HG03460 (cell line): ENCODE results near the gene CPXCR1.
"Not testable (repeated sequence)": the region's sequence is repeated elsewhere in the genome, so short reads cannot be mapped to it uniquely, and the experiment has no call there.

Source experiments
- ATAC-seq: cut with Tn5 transposase; IDR thresholded peaks from one replicate; pipeline ENCODE4 v1.9.1; 2021; ENCODE audit not compliant: unreplicated experiment

The CPXCR1 gene

DNA sequence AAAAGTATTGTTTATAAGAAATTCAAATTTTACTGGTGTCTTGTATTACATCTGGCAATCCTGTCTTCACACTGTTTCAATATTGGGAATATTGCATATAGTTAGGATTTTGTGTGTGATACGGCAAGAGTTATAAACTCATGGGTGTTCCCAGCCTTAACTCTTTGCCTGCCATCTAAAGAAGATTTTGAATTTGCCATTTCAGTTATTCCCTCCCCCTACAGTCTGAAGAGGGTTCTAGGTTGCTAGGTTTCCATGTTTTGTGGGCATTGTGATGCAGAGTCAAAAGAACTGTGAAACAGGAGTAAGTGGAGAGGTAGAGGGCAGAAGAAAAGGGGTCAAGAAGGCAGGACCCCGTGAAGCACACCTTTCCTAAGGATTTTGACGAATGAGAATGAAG is at the start of gene CPXCR1:
Gene CPXCR1, plus strand, starts transcription at position 301 of the 400 bp plus-strand sequence. CDS start 6,190 bp downstream, outside the sequence.
- no peak for ATAC-seq

DNA sequence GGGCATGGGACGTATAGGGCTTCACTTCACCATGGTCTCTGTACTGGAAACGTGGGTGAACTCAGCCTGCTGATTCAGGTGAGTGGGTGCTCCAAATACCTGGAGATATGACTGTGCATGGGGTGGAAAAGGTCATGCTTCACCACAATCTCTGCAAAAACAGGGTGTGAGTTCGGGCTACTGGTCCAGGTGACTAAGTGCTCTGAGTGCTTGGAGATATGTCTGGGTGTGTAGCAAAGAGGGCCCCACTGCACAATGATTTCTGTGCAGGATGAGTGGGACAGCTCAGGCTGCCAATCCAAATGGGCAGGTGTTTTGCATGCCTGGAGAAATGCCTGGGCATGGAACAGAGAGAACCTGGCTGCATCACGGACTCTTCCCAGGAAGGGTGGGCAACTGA is 11.2 kb upstream of the CPXCR1 start:
- no peak for ATAC-seq

DNA sequence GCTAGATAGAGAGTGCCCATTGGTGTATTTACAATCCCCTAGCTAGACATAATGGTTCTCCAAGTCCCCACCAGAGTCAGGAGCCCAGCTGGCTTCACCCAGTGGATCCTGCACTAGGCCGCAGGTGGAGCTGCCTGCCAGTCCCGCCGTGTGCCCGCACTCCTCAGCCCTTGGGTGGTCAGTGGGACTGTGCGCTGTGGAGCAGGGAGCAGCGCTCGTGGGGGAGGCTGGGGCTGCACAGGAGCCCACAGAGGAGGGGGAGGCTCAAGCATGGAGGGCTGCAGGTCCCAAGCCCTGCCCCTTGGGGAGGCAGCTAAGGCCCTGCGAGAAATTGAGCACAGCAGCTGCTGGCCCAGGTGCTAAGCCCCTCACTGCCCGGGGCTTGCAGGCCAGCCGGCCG is 810 bp upstream of the CPXCR1 start:
- ATAC-seq: not testable (repeated sequence)

DNA sequence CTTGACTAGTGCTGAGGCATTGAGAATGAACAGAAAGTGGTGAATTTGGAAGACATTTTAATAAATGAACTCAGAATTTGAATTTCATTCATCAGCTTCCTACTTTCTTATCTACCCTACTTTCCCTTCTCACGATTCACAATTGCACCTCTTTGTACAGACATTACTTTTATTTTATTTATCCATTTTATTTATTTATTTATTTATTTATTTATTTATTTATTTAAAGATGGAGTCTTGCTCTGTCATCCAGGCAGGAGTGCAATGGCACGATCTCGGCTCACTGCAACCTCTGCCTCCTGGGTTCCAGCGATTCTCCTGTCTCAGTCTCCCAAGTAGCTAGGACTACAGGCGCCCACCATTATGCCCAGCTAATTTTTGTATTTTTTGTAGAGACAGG is 5.3 kb downstream of the CPXCR1 start:
- ATAC-seq: not testable (repeated sequence)

DNA sequence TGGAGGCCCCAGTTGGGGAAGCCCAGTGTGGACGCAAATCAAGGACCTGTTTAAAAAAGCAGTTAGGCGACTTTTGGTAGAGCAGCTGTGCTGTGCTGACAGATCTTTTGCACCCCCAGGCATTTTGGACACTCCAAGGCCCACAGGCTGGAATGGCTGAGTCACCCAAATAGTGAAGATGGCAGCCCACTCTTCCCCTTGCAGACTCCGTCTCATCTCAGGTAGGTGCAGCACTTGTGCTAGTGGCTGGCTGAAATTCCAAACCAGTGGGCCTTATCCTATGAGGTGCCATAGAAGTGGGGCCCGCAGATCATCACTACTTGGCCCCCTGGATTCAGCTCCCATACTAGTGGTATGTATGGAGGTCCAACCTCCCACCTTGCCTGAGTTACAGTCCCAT is 42.8 kb downstream of the CPXCR1 start:
- ATAC-seq: no peak
